A673 (cell line): Measurements from ENCODE around the gene RNFT2.

ENCODE experiments used
- EZH2 ChIP-seq: fragments of 200-600 bp; sonication (generic); IDR thresholded peaks from 2 replicates; pipeline ENCODE4 v1.6.1; 2017; ENCODE audit warnings: borderline replicate concordance, low read depth, mild to moderate bottlenecking, mixed read lengths, antibody characterized with exemption, low read length; ENCODE audit not compliant: poor library complexity, severe bottlenecking
- TF ChIP-seq, protein P1 (sequence below): fragments of 300-800, 200-600 bp; sonication (generic); conservative IDR thresholded peaks from 2 replicates; pipeline ENCODE4 v1.5.1; 2017; ENCODE audit warnings: low read depth, mild to moderate bottlenecking, antibody characterized with exemption, low read length, moderate library complexity, mixed read lengths

DNA sequence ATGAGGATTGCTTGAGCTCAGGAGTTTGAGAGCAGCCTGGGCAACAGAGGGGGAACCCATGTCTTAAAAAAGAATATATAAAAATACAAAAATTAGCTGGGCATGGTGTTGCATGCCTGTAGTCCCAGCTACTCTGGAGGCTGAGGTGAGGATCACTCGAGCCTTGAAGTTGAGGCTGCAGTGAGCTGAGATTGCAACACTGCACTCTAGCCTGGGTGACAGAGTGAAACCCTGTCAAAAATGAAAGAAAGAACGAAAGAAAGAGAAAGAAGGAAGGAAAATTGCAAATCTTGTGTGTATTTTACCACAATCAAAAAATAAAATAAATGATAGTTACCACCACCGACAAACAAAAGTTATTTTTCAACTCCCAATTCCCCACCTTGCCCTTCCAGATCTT is 45.5 kb upstream of the RNFT2 start:
- TF ChIP-seq, protein P1, sequence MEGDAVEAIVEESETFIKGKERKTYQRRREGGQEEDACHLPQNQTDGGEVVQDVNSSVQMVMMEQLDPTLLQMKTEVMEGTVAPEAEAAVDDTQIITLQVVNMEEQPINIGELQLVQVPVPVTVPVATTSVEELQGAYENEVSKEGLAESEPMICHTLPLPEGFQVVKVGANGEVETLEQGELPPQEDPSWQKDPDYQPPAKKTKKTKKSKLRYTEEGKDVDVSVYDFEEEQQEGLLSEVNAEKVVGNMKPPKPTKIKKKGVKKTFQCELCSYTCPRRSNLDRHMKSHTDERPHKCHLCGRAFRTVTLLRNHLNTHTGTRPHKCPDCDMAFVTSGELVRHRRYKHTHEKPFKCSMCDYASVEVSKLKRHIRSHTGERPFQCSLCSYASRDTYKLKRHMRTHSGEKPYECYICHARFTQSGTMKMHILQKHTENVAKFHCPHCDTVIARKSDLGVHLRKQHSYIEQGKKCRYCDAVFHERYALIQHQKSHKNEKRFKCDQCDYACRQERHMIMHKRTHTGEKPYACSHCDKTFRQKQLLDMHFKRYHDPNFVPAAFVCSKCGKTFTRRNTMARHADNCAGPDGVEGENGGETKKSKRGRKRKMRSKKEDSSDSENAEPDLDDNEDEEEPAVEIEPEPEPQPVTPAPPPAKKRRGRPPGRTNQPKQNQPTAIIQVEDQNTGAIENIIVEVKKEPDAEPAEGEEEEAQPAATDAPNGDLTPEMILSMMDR, result no peak
- no peak for TF ChIP-seq EZH2
